Measurements from ENCODE around the gene PIEZO1. TPM values are rescaled to one million over a fixed set of nuclear protein-coding genes. Genes with fewer than 3 reads are reported as not detected.
A peak's percentile ranks its signal among the peaks of the same experiment; 100 is the strongest.

The PIEZO1 gene
- total RNA-seq, 6 donors from 2014 or later = 107 to 535 (median 239) TPM

- WGBS, 2 donors = 95 to 99% methylated on average over 20 to 21 of the region's 22 CpGs
- ATAC-seq (ENCODE audit: low FRiP score in 2 of 2) (no peak), DNase-seq (no peak)
- TF ChIP-seq POLR2A (IDR thresholded peaks at IDR 0.05) = no peak
- H3K4me3 ChIP-seq = no peak overlapping the region
- peaks cover 0 to 20% (median 0%) of the 10 kb centered on the region in 4 donors for H3K36me3 ChIP-seq
- H3K27ac ChIP-seq = peak overlapping the region; percentile 13 to 77 (median 50)
- H3K4me1 ChIP-seq = peaks cover 62 to 85% (median 70%) of the 10 kb centered on the region in 4 donors
- H3K9me3 ChIP-seq = no peaks in the 10 kb centered on the region
- H3K27me3 ChIP-seq = no peaks in the 10 kb centered on the region
Observed at GRCh38 chr16:88759976-88760350, 25.1 kb downstream of the PIEZO1 start.

GRCh38 chr16:88759245-88759975, 25.6 kb downstream of the PIEZO1 start:
- Histone ChIP-seq H3K27me3 (no peaks in the 10 kb centered on the region), H3K36me3 (peaks cover 0 to 20% (median 0%) of the 10 kb centered on the region in 4 donors), H3K4me1 (peaks cover 57 to 82% (median 69%) of the 10 kb centered on the region in 4 donors), H3K4me3 (peak overlapping the region in 1 of 4 donors; percentile 11), H3K9me3 (no peaks in the 10 kb centered on the region), H3K27ac (peak overlapping the region; percentile 13 to 77 (median 50))
- WGBS, 2 donors = 57 to 61% methylated on average over 16 to 26 of the region's 26 CpGs
- no peak for TF ChIP-seq POLR2AphosphoS5 (IDR thresholded peaks at IDR 0.05)
- no peak for TF ChIP-seq EP300 (IDR thresholded peaks at IDR 0.05)
- peak in 2 of 6 experiments; percentile 31 to 43 for TF ChIP-seq CTCF (IDR thresholded peaks at IDR 0.05)
- peak in 1 of 4 donors; percentile 32 for TF ChIP-seq POLR2A (IDR thresholded peaks at IDR 0.05)
- DNase-seq (peak in 1 of 2 donors; percentile 76), ATAC-seq (ENCODE audit: low FRiP score in 2 of 2) (peak; percentile 8 to 17)

- peaks cover 52 to 82% (median 66%) of the 10 kb centered on the region in 4 donors for H3K4me1 ChIP-seq
- H3K9me3 ChIP-seq = no peaks in the 10 kb centered on the region
- DNase-seq (no peak), ATAC-seq (ENCODE audit: low FRiP score in 2 of 2) (no peak)
- no peak overlapping the region for H3K4me3 ChIP-seq
- H3K27me3 ChIP-seq = no peaks in the 10 kb centered on the region
- H3K36me3 ChIP-seq = peaks cover 0 to 17% (median 0%) of the 10 kb centered on the region in 4 donors
- WGBS, 2 donors = 59 to 62% methylated on average over 6 of the region's 6 CpGs
- peak overlapping the region in 3 of 4 donors; percentile 13 to 77 (median 62) for H3K27ac ChIP-seq
- TF ChIP-seq CTCF (IDR thresholded peaks at IDR 0.05) (no peak), EP300 (IDR thresholded peaks at IDR 0.05) (no peak), POLR2A (IDR thresholded peaks at IDR 0.05) (no peak)
Observed at GRCh38 chr16:88758944-88759244, 26.1 kb downstream of the PIEZO1 start.

GRCh38 chr16:88758227-88758943, 26.6 kb downstream of the PIEZO1 start:
- ATAC-seq (ENCODE audit: low FRiP score in 2 of 2) = no peak
- DNase-seq = no peak
- 81 to 85% methylated on average over 3 to 13 of the region's 13 CpGs for WGBS, 2 donors
- TF ChIP-seq EP300 (IDR thresholded peaks at IDR 0.05) (no peak), CTCF (IDR thresholded peaks at IDR 0.05) (no peak), POLR2AphosphoS5 (IDR thresholded peaks at IDR 0.05) (no peak), POLR2A (IDR thresholded peaks at IDR 0.05) (no peak)
- Histone ChIP-seq H3K9me3 (no peaks in the 10 kb centered on the region), H3K27ac (peak overlapping the region in 3 of 4 donors; percentile 13 to 77 (median 62)), H3K4me1 (peaks cover 47 to 82% (median 61%) of the 10 kb centered on the region in 4 donors), H3K27me3 (no peaks in the 10 kb centered on the region), H3K36me3 (peaks cover 0 to 12% (median 0%) of the 10 kb centered on the region in 4 donors), H3K4me3 (no peak overlapping the region)

- ATAC-seq (ENCODE audit: low FRiP score in 2 of 2) (no peak), DNase-seq (no peak)
- Histone ChIP-seq H3K36me3 (peaks cover 0 to 16% (median 3%) of the 10 kb centered on the region in 4 donors), H3K4me3 (no peak overlapping the region), H3K27ac (peak overlapping the region in 2 of 4 donors; percentile 26 to 34), H3K9me3 (no peaks in the 10 kb centered on the region), H3K4me1 (peaks cover 27 to 58% (median 37%) of the 10 kb centered on the region in 4 donors), H3K27me3 (no peaks in the 10 kb centered on the region)
- TF ChIP-seq POLR2AphosphoS5 (IDR thresholded peaks at IDR 0.05) = no peak
- TF ChIP-seq CTCF (IDR thresholded peaks at IDR 0.05) = no peak
- no peak for TF ChIP-seq POLR2A (IDR thresholded peaks at IDR 0.05)
- no peak for TF ChIP-seq EP300 (IDR thresholded peaks at IDR 0.05)
- WGBS, 2 donors = 84 to 97% methylated on average over 6 to 22 of the region's 23 CpGs
Observed at GRCh38 chr16:88755745-88756443, 29.1 kb downstream of the PIEZO1 start.
